Colonic mucosa (tissue), 4 donors: ENCODE data around the gene CACNA2D4. TPM values are rescaled to one million over a fixed set of nuclear protein-coding genes. Genes with fewer than 3 reads are reported as not detected.

Experiments used
- DNase-seq: peaks from one replicate; pipeline ENCODE4 v3.0.0-alpha.2; 2020
- H3K27ac ChIP-seq: fragments of 200-600 bp; one replicate; pipeline ENCODE4 v1.8.0; 2021
- H3K27me3 ChIP-seq: fragments of 200-600 bp; one replicate; pipeline ENCODE4 v1.8.0; 2021
- H3K36me3 ChIP-seq: fragments of 200-600 bp; one replicate; pipeline ENCODE4 v1.8.0; 2021
- H3K4me1 ChIP-seq: fragments of 200-600 bp; one replicate; pipeline ENCODE4 v1.8.0; 2021; ENCODE audit warnings: mild to moderate bottlenecking
- H3K4me3 ChIP-seq: fragments of 200-600 bp; one replicate; pipeline ENCODE4 v1.8.0; 2021
- H3K9ac ChIP-seq, 2 donors: one replicate each; pipeline ENCODE4 v1.7.0; 2013; ENCODE audit warnings: control low read depth in 2 of 2, low read depth in 2 of 2, low read length in 2 of 2
- H3K9me3 ChIP-seq: fragments of 200-600 bp; one replicate; pipeline ENCODE4 v1.8.0; 2021
- intact Hi-C: fragments of 100-400 bp; cut with DNase I; formaldehyde crosslinking; loops from one replicate; pipeline ENCODE4 v1.14.1; 2022
- total RNA-seq, 2 donors: library from RNA; stranded (reverse); fragmentation: NEBNext Ultra II Directional in 1 of 2; extraction: Animal tissue kit (Norgen Biotek cat#: 25700) in 1 of 2; gene quantifications; one replicate each; pipeline ENCODE4 v1.2.1, GENCODE V29; 2021
- TF ChIP-seq, protein P1 (sequence below): fragments of 200-600 bp; IDR thresholded peaks from one replicate; pipeline ENCODE4 v1.8.0; 2022; ENCODE audit warnings: antibody characterized with exemption, mild to moderate bottlenecking
- donor health status: healthy.
- donor health status: DM: no; HTN: no; CAD: no.
- donor health status: DM: no; HTN: no; CAD: no.

The CACNA2D4 gene
- total RNA-seq, 2 donors from 2014 or later = 3.3 to 3.7 TPM

DNA sequence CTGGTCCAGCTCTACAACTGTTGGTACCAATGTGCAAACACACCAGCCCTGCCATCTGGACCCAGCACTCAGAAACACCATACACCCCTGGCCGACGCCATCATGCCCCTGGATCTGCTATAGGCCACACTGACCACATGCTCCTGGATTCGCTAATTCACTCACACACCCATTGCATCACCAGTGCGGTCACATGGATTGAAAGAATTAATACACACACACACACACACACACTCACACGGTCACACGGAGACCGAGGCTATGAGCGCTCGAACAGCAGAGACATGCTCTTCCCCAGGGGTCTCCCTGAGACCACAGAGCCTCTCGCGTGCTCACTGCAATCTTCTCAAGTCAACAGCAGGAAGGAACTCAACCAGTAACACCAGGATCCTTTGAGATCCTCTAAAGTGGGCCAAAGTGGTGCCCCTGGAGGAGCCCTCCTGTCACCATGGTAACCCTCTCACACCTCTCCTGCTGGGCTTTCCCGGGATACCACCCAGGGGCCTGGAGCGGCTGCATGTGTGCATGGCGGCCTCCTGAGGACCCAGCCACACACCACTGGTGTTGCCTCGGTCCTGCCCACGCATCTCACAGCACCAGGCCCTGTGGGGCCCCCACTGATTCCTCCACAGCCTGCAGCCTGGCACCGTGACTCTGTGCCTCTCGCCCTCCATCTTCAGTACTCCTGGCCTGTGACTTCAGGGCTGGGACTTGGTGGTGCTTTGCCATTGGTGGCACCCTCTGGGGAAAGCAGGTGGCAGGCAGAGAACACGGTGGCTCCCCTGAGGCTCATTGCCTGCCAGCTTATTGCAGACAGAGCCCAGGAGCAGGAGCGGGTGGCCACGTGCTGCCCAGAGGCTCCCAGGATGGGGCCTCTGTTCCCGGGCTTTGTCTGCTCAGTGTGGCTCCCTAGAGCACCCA is 83.0 kb downstream of the CACNA2D4 start:
- Histone ChIP-seq H3K36me3 (no peaks in the 10 kb centered on the region), H3K9ac (no peak overlapping the region), H3K4me1 (no peaks in the 10 kb centered on the region), H3K9me3 (no peaks in the 10 kb centered on the region), H3K27me3 (peaks cover 5% of the 10 kb centered on the region), H3K27ac (no peak overlapping the region), H3K4me3 (no peak overlapping the region)
- no peak for DNase-seq
- intact Hi-C loops = no loop called here
- TF ChIP-seq, protein P1, sequence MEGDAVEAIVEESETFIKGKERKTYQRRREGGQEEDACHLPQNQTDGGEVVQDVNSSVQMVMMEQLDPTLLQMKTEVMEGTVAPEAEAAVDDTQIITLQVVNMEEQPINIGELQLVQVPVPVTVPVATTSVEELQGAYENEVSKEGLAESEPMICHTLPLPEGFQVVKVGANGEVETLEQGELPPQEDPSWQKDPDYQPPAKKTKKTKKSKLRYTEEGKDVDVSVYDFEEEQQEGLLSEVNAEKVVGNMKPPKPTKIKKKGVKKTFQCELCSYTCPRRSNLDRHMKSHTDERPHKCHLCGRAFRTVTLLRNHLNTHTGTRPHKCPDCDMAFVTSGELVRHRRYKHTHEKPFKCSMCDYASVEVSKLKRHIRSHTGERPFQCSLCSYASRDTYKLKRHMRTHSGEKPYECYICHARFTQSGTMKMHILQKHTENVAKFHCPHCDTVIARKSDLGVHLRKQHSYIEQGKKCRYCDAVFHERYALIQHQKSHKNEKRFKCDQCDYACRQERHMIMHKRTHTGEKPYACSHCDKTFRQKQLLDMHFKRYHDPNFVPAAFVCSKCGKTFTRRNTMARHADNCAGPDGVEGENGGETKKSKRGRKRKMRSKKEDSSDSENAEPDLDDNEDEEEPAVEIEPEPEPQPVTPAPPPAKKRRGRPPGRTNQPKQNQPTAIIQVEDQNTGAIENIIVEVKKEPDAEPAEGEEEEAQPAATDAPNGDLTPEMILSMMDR = no peak

DNA sequence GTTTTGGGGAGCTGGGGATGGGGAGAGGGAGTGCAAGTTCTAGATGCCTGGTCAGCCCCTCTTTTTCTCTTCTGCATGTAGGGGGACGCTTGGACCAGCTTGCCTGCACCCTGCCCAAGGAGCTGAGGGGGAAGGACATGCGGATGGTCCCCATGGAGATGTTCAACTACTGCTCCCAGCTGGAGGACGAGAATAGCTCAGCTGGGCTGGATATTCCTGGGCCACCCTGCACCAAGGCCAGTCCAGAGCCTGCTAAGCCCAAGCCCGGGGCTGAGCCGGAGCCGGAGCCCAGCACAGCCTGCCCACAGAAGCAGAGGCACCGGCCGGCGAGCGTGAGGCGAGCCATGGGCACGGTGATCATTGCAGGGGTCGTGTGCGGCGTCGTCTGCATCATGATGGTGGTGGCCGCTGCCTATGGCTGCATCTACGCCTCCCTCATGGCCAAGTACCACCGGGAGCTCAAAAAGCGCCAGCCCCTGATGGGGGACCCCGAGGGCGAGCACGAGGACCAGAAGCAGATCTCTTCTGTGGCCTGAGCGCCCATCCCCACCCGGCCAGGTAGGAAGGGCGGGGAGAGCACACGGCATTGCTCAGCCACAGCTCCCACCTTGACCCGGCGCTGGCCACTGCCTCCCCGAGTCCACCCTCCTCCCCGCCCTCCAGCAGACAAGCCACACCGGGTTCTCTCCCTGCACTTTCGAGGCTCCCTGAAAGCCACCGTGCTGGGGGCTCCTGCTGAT is 84.1 kb downstream of the CACNA2D4 start:
- DNase-seq = no peak
- TF ChIP-seq, protein P1 = no peak
- Histone ChIP-seq H3K4me1 (no peaks in the 10 kb centered on the region), H3K9ac (no peak overlapping the region), H3K27me3 (peaks cover 6% of the 10 kb centered on the region), H3K9me3 (no peaks in the 10 kb centered on the region), H3K4me3 (no peak overlapping the region), H3K27ac (no peak overlapping the region), H3K36me3 (no peaks in the 10 kb centered on the region)
- intact Hi-C loops = no loop called here

DNA sequence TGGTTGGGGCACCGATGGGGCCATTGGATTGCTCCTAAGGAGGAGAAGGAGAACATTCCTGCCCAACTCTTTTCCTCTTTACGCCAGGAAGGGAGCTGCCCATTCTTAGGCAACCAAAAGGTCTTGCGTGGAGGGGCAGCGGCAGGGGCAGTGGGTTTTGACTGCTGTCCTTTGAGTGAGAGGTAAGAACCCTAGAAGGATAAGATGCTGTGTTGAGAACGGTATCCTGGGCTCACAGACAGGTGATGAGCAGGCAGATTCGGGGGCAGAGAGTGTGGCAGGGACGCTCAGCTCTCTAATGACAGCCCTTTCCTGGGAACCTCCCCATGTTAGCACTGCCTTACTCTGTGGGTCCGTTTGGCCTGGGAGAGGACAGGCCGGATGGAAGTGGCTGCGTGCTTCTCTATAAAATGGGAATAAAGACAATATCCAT is 84.8 kb downstream of the CACNA2D4 start:
- DNase-seq = no peak
- intact Hi-C loops = no loop called here
- peaks cover 6% of the 10 kb centered on the region for H3K27me3 ChIP-seq

DNA sequence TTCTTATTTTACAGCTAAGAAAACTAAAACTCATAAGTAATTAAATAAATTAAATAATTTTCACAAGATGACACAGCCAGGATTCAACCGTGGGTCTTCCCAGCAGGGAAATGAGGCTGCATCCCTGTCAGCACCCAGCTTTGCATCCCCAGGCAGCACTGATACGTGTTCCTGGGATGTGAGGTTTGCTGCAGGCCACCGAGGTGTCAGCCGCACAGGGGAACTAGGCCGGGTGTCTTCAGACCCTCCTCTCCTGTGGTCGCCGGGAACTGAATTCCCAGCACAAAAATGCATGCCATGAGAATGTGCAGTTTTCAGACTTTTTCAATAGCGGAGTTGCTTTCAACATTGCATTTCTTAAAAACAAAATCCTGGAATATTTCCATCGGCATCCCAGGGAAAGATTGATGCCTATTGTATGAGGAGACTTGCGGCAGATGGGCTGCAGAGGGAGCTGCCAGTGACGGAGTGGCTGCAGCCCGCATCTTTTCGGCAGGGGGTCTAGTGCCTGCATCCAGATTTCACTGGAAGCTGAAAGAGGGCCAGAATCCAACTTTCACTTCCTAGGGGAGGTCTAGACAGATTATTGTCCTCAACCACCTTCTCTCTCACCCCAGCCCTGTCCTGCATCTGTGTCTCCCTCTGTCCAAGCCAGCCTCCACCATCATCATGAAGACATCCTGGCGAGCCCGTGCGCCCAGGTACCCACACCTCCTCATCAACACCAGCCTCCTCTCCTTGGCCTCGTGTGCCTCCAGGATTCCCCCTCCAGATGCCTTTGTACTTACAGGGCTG is 85.5 kb downstream of the CACNA2D4 start:
- intact Hi-C loops = no loop called here
- Histone ChIP-seq H3K27me3 (peaks cover 6% of the 10 kb centered on the region), H3K4me3 (no peak overlapping the region), H3K27ac (no peak overlapping the region), H3K9me3 (no peaks in the 10 kb centered on the region), H3K4me1 (no peaks in the 10 kb centered on the region), H3K36me3 (no peaks in the 10 kb centered on the region), H3K9ac (no peak overlapping the region)
- DNase-seq = no peak
- TF ChIP-seq, protein P1 = no peak

More for the DNA sequence above, 84.8 kb downstream of the CACNA2D4 start:
- Histone ChIP-seq H3K9me3 (no peaks in the 10 kb centered on the region), H3K4me3 (no peak overlapping the region), H3K27ac (no peak overlapping the region), H3K36me3 (no peaks in the 10 kb centered on the region), H3K9ac (no peak overlapping the region), H3K4me1 (no peaks in the 10 kb centered on the region)
- TF ChIP-seq, protein P1 = no peak
